IMR-90 (cell line): Measurements from ENCODE around the gene YJU2. TPM values are rescaled to one million over a fixed set of nuclear protein-coding genes. Genes with fewer than 3 reads are reported as not detected.

Source experiments
- ATAC-seq: fragments of 200-7000 bp; cut with Tn5 transposase; 2 replicates; pipeline ENCODE4 v1.9.1; 2020; ENCODE audit warnings: low read depth, mild to moderate bottlenecking, moderate library complexity
- BruUV-seq: library from RNA; stranded (reverse); fragments of 400-500 nt; replicated peaks from 2 replicates; lab custom pipeline; 2021; lab: Mats Ljungman, UMichigan
- CTCF ChIA-PET: fragments of 300-600 bp; formaldehyde crosslinking; extraction: SDS; loops from one replicate; lab custom pipeline; 2021; ENCODE audit warnings: antibody characterized with exemption; lab: Yijun Ruan, JAX
- POLR2A ChIA-PET: fragments of 300-600 bp; sonication (Branson Sonifier 250); formaldehyde crosslinking; loops from one replicate; lab custom pipeline; 2022; ENCODE audit warnings: antibody characterized with exemption; ENCODE audit not compliant: unreplicated experiment; lab: Charles Lee
- DNase-seq: peaks from one replicate; pipeline ENCODE4 v3.0.0; 2013
- H2AFZ ChIP-seq: replicated peaks from 2 replicates; pipeline ENCODE3; 2013; ENCODE audit warnings: low read length, mild to moderate bottlenecking; ENCODE audit not compliant: poor library complexity
- H2AK5ac ChIP-seq: 2 replicates; pipeline ENCODE4 v1.6.1; 2013; ENCODE audit warnings: low read depth, low read length, inconsistent platforms
- H2AK9ac ChIP-seq: replicated peaks from 2 replicates; pipeline ENCODE3; 2013; ENCODE audit warnings: mild to moderate bottlenecking, low read depth, low read length, moderate library complexity; ENCODE audit not compliant: poor library complexity
- H2BK120ac ChIP-seq: 2 replicates; pipeline ENCODE4 v1.6.1; 2013; ENCODE audit warnings: low read depth, low read length, inconsistent platforms
- H2BK15ac ChIP-seq: 3 replicates; pipeline ENCODE4 v1.6.1; 2013; ENCODE audit warnings: low read depth, low read length, inconsistent platforms
- H2BK20ac ChIP-seq: 2 replicates; pipeline ENCODE4 v1.6.1; 2013; ENCODE audit warnings: low read depth, mild to moderate bottlenecking, inconsistent platforms, low read length, moderate library complexity
- H2BK5ac ChIP-seq: 2 replicates; pipeline ENCODE4 v1.6.1; 2013; ENCODE audit warnings: mild to moderate bottlenecking, low read depth, low read length, inconsistent platforms; ENCODE audit not compliant: poor library complexity, severe bottlenecking
- H3K14ac ChIP-seq: replicated peaks from 2 replicates; pipeline ENCODE4 v1.6.1; 2013; ENCODE audit warnings: low read depth, low read length, inconsistent platforms
- H3K18ac ChIP-seq: 2 replicates; pipeline ENCODE4 v1.6.1; 2013; ENCODE audit warnings: low read depth, low read length, control low read depth
- H3K23ac ChIP-seq: 2 replicates; pipeline ENCODE4 v1.6.1; 2013; ENCODE audit warnings: low read depth, low read length, inconsistent platforms
- H3K27ac ChIP-seq: 2 replicates; pipeline ENCODE4 v1.5.1; 2013; ENCODE audit warnings: mild to moderate bottlenecking, control low read depth, low read length; ENCODE audit not compliant: insufficient read depth
- H3K27me3 ChIP-seq: 2 replicates; pipeline ENCODE4 v1.6.1; 2013; ENCODE audit warnings: low read length; ENCODE audit not compliant: control insufficient read depth, insufficient read depth
- H3K36me3 ChIP-seq: 2 replicates; pipeline ENCODE4 v1.6.1; 2013; ENCODE audit warnings: low read length, mixed read lengths; ENCODE audit not compliant: control insufficient read depth, insufficient read depth
- H3K4ac ChIP-seq: 2 replicates; pipeline ENCODE4 v1.6.1; 2013; ENCODE audit warnings: low read depth, low read length, inconsistent platforms
- H3K4me1 ChIP-seq: 2 replicates; pipeline ENCODE4 v1.6.1; 2013; ENCODE audit warnings: low read length, mixed read lengths; ENCODE audit not compliant: control insufficient read depth, insufficient read depth
- H3K4me2 ChIP-seq: 2 replicates; pipeline ENCODE4 v1.6.1; 2013; ENCODE audit warnings: low read depth, mild to moderate bottlenecking, control low read depth, low read length, moderate library complexity
- H3K4me3 ChIP-seq: 2 replicates; pipeline ENCODE4 v1.5.1; 2013; ENCODE audit warnings: low read depth, mild to moderate bottlenecking, control low read depth, low read length, moderate library complexity; ENCODE audit not compliant: insufficient read depth
- H3K56ac ChIP-seq: 2 replicates; pipeline ENCODE4 v1.6.1; 2013; ENCODE audit warnings: low read length, inconsistent platforms; ENCODE audit not compliant: insufficient read depth; ENCODE audit errors: extremely low read depth
- H3K79me1 ChIP-seq, 2 experiments: 2 replicates each; pipeline ENCODE4 v1.6.1; 2013; ENCODE audit warnings: low read length in 2 of 2, inconsistent platforms in 1 of 2, low read depth in 1 of 2
- H3K9ac ChIP-seq: 2 replicates; pipeline ENCODE4 v1.6.1; 2013; ENCODE audit warnings: low read depth, low read length, control low read depth
- H3K9me1 ChIP-seq: 2 replicates; pipeline ENCODE4 v1.6.1; 2013; ENCODE audit warnings: low read length, inconsistent platforms; ENCODE audit not compliant: insufficient read depth
- H3K9me3 ChIP-seq: 2 replicates; pipeline ENCODE4 v1.6.1; 2013; ENCODE audit warnings: low read length; ENCODE audit not compliant: control insufficient read depth, insufficient read depth
- H4K20me1 ChIP-seq: 2 replicates; pipeline ENCODE4 v1.6.1; 2013; ENCODE audit warnings: low read length, inconsistent platforms; ENCODE audit not compliant: insufficient read depth
- H4K5ac ChIP-seq: 2 replicates; pipeline ENCODE4 v1.6.1; 2013; ENCODE audit warnings: mild to moderate bottlenecking, low read depth, low read length, control low read depth
- H4K8ac ChIP-seq, 2 experiments: 2 replicates each; pipeline ENCODE4 v1.6.1; 2013; ENCODE audit warnings: low read depth in 2 of 2, low read length in 2 of 2, control low read depth in 1 of 2, inconsistent platforms in 1 of 2
- H4K91ac ChIP-seq: 2 replicates; pipeline ENCODE4 v1.6.1; 2013; ENCODE audit warnings: low read depth, low read length, inconsistent platforms; ENCODE audit not compliant: insufficient read depth
- BHLHE40 ChIP-seq: fragments of 150-350 bp; IDR thresholded peaks from 2 replicates; pipeline ENCODE4 v1.6.1; 2016; ENCODE audit warnings: mild to moderate bottlenecking, low read depth, low read length
- CEBPB ChIP-seq: IDR thresholded peaks from 2 replicates; pipeline ENCODE4 v1.6.1; 2012; ENCODE audit warnings: low read depth, low read length, improper control_type of control experiment
- CHD1 ChIP-seq: IDR thresholded peaks from 2 replicates; pipeline ENCODE4 v1.6.1; 2012; ENCODE audit warnings: low read depth, low read length, improper control_type of control experiment
- FOS ChIP-seq: fragments of 150-350 bp; IDR thresholded peaks from 2 replicates; pipeline ENCODE4 v1.6.1; 2016; ENCODE audit warnings: low read depth, low read length
- MAFK ChIP-seq: IDR thresholded peaks from 2 replicates; pipeline ENCODE4 v1.6.1; 2012; ENCODE audit warnings: low read depth, low read length, improper control_type of control experiment
- MAZ ChIP-seq: IDR thresholded peaks from 2 replicates; pipeline ENCODE4 v1.6.1; 2012; ENCODE audit warnings: low read depth, mild to moderate bottlenecking, low read length, improper control_type of control experiment, moderate library complexity, borderline replicate concordance
- MXI1 ChIP-seq: IDR thresholded peaks from 2 replicates; pipeline ENCODE4 v1.6.1; 2012; ENCODE audit warnings: low read depth, mild to moderate bottlenecking, low read length, moderate library complexity, borderline replicate concordance
- NFE2L2 ChIP-seq: fragments of 150-350 bp; IDR thresholded peaks from 2 replicates; pipeline ENCODE4 v1.6.1; 2016; ENCODE audit warnings: low read depth, mild to moderate bottlenecking, low read length
- POLR2A ChIP-seq: IDR thresholded peaks from 2 replicates; pipeline ENCODE4 v1.6.1; 2012; ENCODE audit warnings: mild to moderate bottlenecking, low read depth, low read length
- RAD21 ChIP-seq: IDR thresholded peaks from 2 replicates; pipeline ENCODE4 v1.6.1; 2012; ENCODE audit warnings: low read length, improper control_type of control experiment
- RCOR1 ChIP-seq: IDR thresholded peaks from 2 replicates; pipeline ENCODE4 v1.6.1; 2012; ENCODE audit warnings: mild to moderate bottlenecking, low read length, improper control_type of control experiment; ENCODE audit not compliant: insufficient replicate concordance
- RFX5 ChIP-seq: IDR thresholded peaks from 2 replicates; pipeline ENCODE4 v1.8.0; 2012; ENCODE audit warnings: low read depth, mild to moderate bottlenecking, low read length, moderate library complexity
- SMC3 ChIP-seq: fragments of 150-350 bp; IDR thresholded peaks from 2 replicates; pipeline ENCODE4 v1.6.1; 2016; ENCODE audit warnings: low read depth, mild to moderate bottlenecking, antibody characterized with exemption, low read length, moderate library complexity
- WGBS, 2 experiments: methylation state at CpG; one replicate each; pipeline versions ENCODE4 v1.1.5 to v1.1.7; 2013; ENCODE audit warnings: missing lambda C conversion rate in 2 of 2; ENCODE audit not compliant: insufficient read length in 1 of 2; ENCODE audit errors: extremely low coverage in 2 of 2; 5-methylcytosine and 5-hydroxymethylcytosine counted together
- dilution Hi-C: fragments of 300-500 bp; cut with HindIII; formaldehyde crosslinking; loops from one replicate; pipeline ENCODE4 v1.14.3; 2018; ENCODE audit warnings: low sequenced_read_pairs; ENCODE audit not compliant: unreplicated experiment
- in situ Hi-C: fragments of 300-500 bp; cut with MboI; formaldehyde crosslinking; loops from 3 replicates; pipeline ENCODE4 v1.14.3; 2019; ENCODE audit warnings: low sequenced_read_pairs, inconsistent platforms, mixed read lengths
- intact Hi-C: fragments of 100-400 bp; cut with micrococcal nuclease; formaldehyde crosslinking; loops from 2 replicates; pipeline ENCODE4 v1.10.0; 2022
- polyA plus RNA-seq, 3 experiments: library from polyadenylated mRNA; depleted of rRNA; stranded (reverse); fragments of >200 nt; gene quantifications; 2 replicates each; pipeline ENCODE4 v1.2.3, GENCODE V29; 2012; ENCODE audit warnings: low replicate concordance in 1 of 3
- total RNA-seq: library from RNA; depleted of rRNA; stranded (reverse); fragments of >200 nt; gene quantifications from 2 replicates; pipeline ENCODE4 v1.2.3, GENCODE V29; 2012
- TF ChIP-seq, protein P1 (sequence below): fragments of 150-350 bp; IDR thresholded peaks from 2 replicates; pipeline ENCODE4 v1.6.1; 2017; ENCODE audit warnings: mild to moderate bottlenecking, antibody characterized with exemption, low read length, low read depth
- TF ChIP-seq, protein P2 (sequence below): fragments of 150-350 bp; IDR thresholded peaks from 2 replicates; pipeline ENCODE4 v1.6.1; 2016; ENCODE audit warnings: low read depth, mild to moderate bottlenecking, low read length, moderate library complexity, borderline replicate concordance
- TF ChIP-seq, protein P3 (sequence below): conservative IDR thresholded peaks from 2 replicates; pipeline ENCODE4 v1.5.1; 2012; ENCODE audit warnings: mild to moderate bottlenecking, low read depth, low read length, improper control_type of control experiment

The YJU2 gene
- total and polyA plus RNA-seq, 2 of the 4 experiments (the other 2 are of a cell fraction) = 15.6 to 18.9 TPM

DNA sequence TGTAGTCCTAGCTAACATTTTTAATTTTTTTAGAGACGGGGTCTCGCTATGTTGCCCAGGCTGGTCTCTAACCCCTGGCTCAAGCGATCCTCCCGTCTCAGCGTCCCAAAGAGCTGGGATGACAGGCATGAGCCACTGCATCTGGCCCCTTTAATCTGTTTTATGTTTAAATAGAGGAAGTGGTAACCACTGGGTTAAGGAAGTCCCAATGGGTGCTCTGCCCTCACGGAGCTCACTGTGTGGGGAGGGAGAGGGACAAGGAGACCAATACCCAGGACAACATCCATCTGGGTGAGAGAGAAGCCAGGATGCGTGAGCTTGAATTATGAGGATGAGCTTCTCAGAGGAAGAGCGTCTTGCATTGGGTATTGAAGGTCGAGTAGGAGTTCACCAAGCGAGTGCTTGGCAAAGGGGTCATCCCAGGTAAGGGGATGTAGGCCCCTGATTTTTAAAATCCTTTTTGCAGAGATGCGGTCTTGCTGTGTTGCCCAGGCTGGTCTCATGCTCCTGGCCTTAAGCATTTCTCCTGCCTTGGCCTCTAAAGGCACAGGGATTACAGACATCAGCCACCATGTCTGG, 13.8 kb downstream of the YJU2 start:
- Histone ChIP-seq H3K36me3 (peaks cover 32% of the 10 kb centered on the region), H3K18ac (no peak overlapping the region), H3K4me2 (no peak overlapping the region), H4K20me1 (no peaks in the 10 kb centered on the region), H3K9me3 (peaks cover 6% of the 10 kb centered on the region; the same call in 1 of the 2 replicates), H3K27ac (no peak overlapping the region), H3K9ac (no peak overlapping the region), H3K79me1 (no peaks in the 10 kb centered on the region), H3K9me1 (no peaks in the 10 kb centered on the region), H3K4me1 (no peaks in the 10 kb centered on the region), H3K4me3 (no peak overlapping the region), H2AK5ac (no peak overlapping the region), H4K5ac (no peak overlapping the region), H2AFZ (no peak overlapping the region), H3K27me3 (no peaks in the 10 kb centered on the region), H2BK15ac (no peak overlapping the region), H2BK120ac (no peak overlapping the region), H4K91ac (no peak overlapping the region), H2BK20ac (no peak overlapping the region), H3K56ac (no peak overlapping the region), H3K23ac (no peak overlapping the region), H3K4ac (no peak overlapping the region), H2BK5ac (no peak overlapping the region), H2AK9ac (no peak overlapping the region), H3K14ac (no peak overlapping the region), H4K8ac (no peak overlapping the region)
- no peak for TF ChIP-seq RFX5
- TF ChIP-seq CHD1 = no peak
- no peak for TF ChIP-seq BHLHE40
- no peak for TF ChIP-seq MAZ
- TF ChIP-seq MAFK = no peak
- no peak for TF ChIP-seq NFE2L2
- TF ChIP-seq, protein P1, sequence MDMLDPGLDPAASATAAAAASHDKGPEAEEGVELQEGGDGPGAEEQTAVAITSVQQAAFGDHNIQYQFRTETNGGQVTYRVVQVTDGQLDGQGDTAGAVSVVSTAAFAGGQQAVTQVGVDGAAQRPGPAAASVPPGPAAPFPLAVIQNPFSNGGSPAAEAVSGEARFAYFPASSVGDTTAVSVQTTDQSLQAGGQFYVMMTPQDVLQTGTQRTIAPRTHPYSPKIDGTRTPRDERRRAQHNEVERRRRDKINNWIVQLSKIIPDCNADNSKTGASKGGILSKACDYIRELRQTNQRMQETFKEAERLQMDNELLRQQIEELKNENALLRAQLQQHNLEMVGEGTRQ = no peak
- no peak for TF ChIP-seq RAD21
- TF ChIP-seq MXI1 = no peak
- TF ChIP-seq SMC3 = no peak
- TF ChIP-seq, protein P2, sequence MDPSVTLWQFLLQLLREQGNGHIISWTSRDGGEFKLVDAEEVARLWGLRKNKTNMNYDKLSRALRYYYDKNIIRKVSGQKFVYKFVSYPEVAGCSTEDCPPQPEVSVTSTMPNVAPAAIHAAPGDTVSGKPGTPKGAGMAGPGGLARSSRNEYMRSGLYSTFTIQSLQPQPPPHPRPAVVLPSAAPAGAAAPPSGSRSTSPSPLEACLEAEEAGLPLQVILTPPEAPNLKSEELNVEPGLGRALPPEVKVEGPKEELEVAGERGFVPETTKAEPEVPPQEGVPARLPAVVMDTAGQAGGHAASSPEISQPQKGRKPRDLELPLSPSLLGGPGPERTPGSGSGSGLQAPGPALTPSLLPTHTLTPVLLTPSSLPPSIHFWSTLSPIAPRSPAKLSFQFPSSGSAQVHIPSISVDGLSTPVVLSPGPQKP = no peak
- no peak for TF ChIP-seq FOS
- TF ChIP-seq, protein P3, sequence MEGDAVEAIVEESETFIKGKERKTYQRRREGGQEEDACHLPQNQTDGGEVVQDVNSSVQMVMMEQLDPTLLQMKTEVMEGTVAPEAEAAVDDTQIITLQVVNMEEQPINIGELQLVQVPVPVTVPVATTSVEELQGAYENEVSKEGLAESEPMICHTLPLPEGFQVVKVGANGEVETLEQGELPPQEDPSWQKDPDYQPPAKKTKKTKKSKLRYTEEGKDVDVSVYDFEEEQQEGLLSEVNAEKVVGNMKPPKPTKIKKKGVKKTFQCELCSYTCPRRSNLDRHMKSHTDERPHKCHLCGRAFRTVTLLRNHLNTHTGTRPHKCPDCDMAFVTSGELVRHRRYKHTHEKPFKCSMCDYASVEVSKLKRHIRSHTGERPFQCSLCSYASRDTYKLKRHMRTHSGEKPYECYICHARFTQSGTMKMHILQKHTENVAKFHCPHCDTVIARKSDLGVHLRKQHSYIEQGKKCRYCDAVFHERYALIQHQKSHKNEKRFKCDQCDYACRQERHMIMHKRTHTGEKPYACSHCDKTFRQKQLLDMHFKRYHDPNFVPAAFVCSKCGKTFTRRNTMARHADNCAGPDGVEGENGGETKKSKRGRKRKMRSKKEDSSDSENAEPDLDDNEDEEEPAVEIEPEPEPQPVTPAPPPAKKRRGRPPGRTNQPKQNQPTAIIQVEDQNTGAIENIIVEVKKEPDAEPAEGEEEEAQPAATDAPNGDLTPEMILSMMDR = no peak
- TF ChIP-seq CEBPB = no peak
- no peak for TF ChIP-seq POLR2A
- no peak for TF ChIP-seq RCOR1
- intact Hi-C loops = no loop called here
- in situ Hi-C loops = no loop called here
- 100% methylated on average over 4 of the region's 11 CpGs; no CpG with 5 or more reads in 1 of the 2 experiments for WGBS, 2 experiments
- BruUV-seq = no TSS peak
- dilution Hi-C loops = no loop called here
- DNase-seq (no peak), ATAC-seq (no peak)
- ChIA-PET POLR2A (no interaction called here), CTCF (interaction anchor here (0.8 kb wide), 1 partner anchor 92 kb away, joined by 3 read pairs; no protein-coding TSS in a partner anchor)
